DOHH2 (cell line): Measurements from ENCODE around the gene ZFX.
A peak's percentile ranks its signal among the peaks of the same experiment; 100 is the strongest.

Source experiments
- H3F3A ChIP-seq: fragments of 200-600 bp; sonication (generic), shearing (Covaris generic); 2 replicates; pipeline ENCODE4 v1.6.0; 2016; ENCODE audit warnings: antibody characterized with exemption, mild to moderate bottlenecking; ENCODE audit not compliant: control insufficient read depth, insufficient read depth
- H3K27ac ChIP-seq: fragments of 200-600 bp; sonication (generic); 2 replicates; pipeline ENCODE4 v1.5.1; 2014; ENCODE audit warnings: low read depth, mild to moderate bottlenecking, low read length, moderate library complexity
- H3K27me3 ChIP-seq: fragments of 200-600 bp; sonication (generic); 2 replicates; pipeline ENCODE4 v1.6.1; 2014; ENCODE audit warnings: mild to moderate bottlenecking, low read length, mixed read lengths; ENCODE audit not compliant: control insufficient read depth
- H3K36me3 ChIP-seq: fragments of 200-600 bp; sonication (generic); 2 replicates; pipeline ENCODE4 v1.6.1; 2014; ENCODE audit warnings: mild to moderate bottlenecking, low read length, moderate library complexity, mixed read lengths; ENCODE audit not compliant: control insufficient read depth
- H3K4me1 ChIP-seq: fragments of 200-600 bp; sonication (generic); 2 replicates; pipeline ENCODE4 v1.6.1; 2014; ENCODE audit warnings: mild to moderate bottlenecking, low read length, mixed read lengths; ENCODE audit not compliant: control insufficient read depth
- H3K4me2 ChIP-seq: fragments of 200-600 bp; sonication (generic); 2 replicates; pipeline ENCODE4 v1.6.0; 2014; ENCODE audit warnings: mild to moderate bottlenecking, low read length, moderate library complexity
- H3K4me3 ChIP-seq: fragments of 200-600 bp; sonication (generic); 2 replicates; pipeline ENCODE4 v1.5.1; 2014; ENCODE audit warnings: mild to moderate bottlenecking, low read length, mixed read lengths
- H3K79me2 ChIP-seq: fragments of 200-600 bp; sonication (generic); 2 replicates; pipeline ENCODE4 v1.6.1; 2014; ENCODE audit warnings: mild to moderate bottlenecking, low read length, mixed read lengths; ENCODE audit not compliant: control insufficient read depth
- H3K9me2 ChIP-seq: fragments of 200-600 bp; sonication (generic); replicated peaks from 2 replicates; pipeline ENCODE4 v1.6.1; 2014; ENCODE audit warnings: mild to moderate bottlenecking, low read length, mixed read lengths; ENCODE audit not compliant: control insufficient read depth
- H3K9me3 ChIP-seq: fragments of 200-600 bp; sonication (generic); 2 replicates; pipeline ENCODE4 v1.6.1; 2014; ENCODE audit warnings: antibody characterized with exemption, low read length, mixed read lengths; ENCODE audit not compliant: control insufficient read depth, insufficient read depth
- H4K20me1 ChIP-seq: fragments of 200-600 bp; sonication (generic); 2 replicates; pipeline ENCODE4 v1.6.0; 2014; ENCODE audit warnings: low read depth, mild to moderate bottlenecking, antibody characterized with exemption, low read length, moderate library complexity; ENCODE audit not compliant: control insufficient read depth, insufficient read depth
- CTCF ChIP-seq: fragments of 200-600 bp; sonication (generic); IDR thresholded peaks from one replicate; pipeline ENCODE4 v1.5.1; 2014; ENCODE audit warnings: antibody characterized with exemption, mild to moderate bottlenecking, low read depth, low read length; ENCODE audit not compliant: poor library complexity, severe bottlenecking
- EZH2phosphoT487 ChIP-seq: fragments of 200-600 bp; sonication (generic); IDR thresholded peaks from 2 replicates; pipeline ENCODE4 v1.6.1; 2017; ENCODE audit warnings: borderline replicate concordance, mild to moderate bottlenecking, antibody characterized with exemption, low read length, moderate library complexity, mixed read lengths

ZFX gene

GRCh38 chrX:24166078-24166477 is 16.5 kb downstream of the ZFX start:
- H3K4me1 ChIP-seq, result peaks cover 59% of the 10 kb centered on the region
- H3K4me3 ChIP-seq, result no peak overlapping the region
- H4K20me1 ChIP-seq, result no peaks in the 10 kb centered on the region
- H3K27ac ChIP-seq, result no peak overlapping the region
- TF ChIP-seq EZH2phosphoT487 (no peak), CTCF (no peak)
- no peaks in the 10 kb centered on the region for H3K9me2 ChIP-seq
- H3K9me3 ChIP-seq, result no peaks in the 10 kb centered on the region
- no peaks in the 10 kb centered on the region for H3K27me3 ChIP-seq
- peaks cover 98% of the 10 kb centered on the region for H3K79me2 ChIP-seq
- peaks cover 7% of the 10 kb centered on the region for H3F3A ChIP-seq
- H3K4me2 ChIP-seq, result no peak overlapping the region; the same call in 1 of the 2 replicates
- H3K36me3 ChIP-seq, result peaks cover 9% of the 10 kb centered on the region

GRCh38 chrX:24167719-24168472 is 18.4 kb downstream of the ZFX start:
- Histone ChIP-seq H3K4me1 (peaks cover 54% of the 10 kb centered on the region), H3K4me3 (no peak overlapping the region), H3K79me2 (peaks cover 99% of the 10 kb centered on the region), H3K9me3 (no peaks in the 10 kb centered on the region), H3F3A (peaks cover 7% of the 10 kb centered on the region), H3K9me2 (no peaks in the 10 kb centered on the region), H3K4me2 (peak overlapping the region; percentile 46), H3K27ac (peak overlapping the region; percentile 60), H3K27me3 (no peaks in the 10 kb centered on the region), H3K36me3 (peaks cover 24% of the 10 kb centered on the region), H4K20me1 (no peaks in the 10 kb centered on the region)
- TF ChIP-seq CTCF, result no peak
- no peak for TF ChIP-seq EZH2phosphoT487

- Histone ChIP-seq H3K79me2 (peaks cover 97% of the 10 kb centered on the region), H3K4me3 (peak overlapping the region; percentile 54), H3K9me3 (no peaks in the 10 kb centered on the region), H3K27me3 (no peaks in the 10 kb centered on the region), H3F3A (peaks cover 7% of the 10 kb centered on the region), H4K20me1 (no peaks in the 10 kb centered on the region), H3K27ac (peak overlapping the region; percentile 49), H3K4me2 (peak overlapping the region; percentile 67), H3K4me1 (peaks cover 54% of the 10 kb centered on the region), H3K9me2 (no peaks in the 10 kb centered on the region), H3K36me3 (peaks cover 32% of the 10 kb centered on the region)
- TF ChIP-seq CTCF (no peak), EZH2phosphoT487 (no peak)
Observed at GRCh38 chrX:24168807-24169206, 19.3 kb downstream of the ZFX start.
